ENCODE results near the gene PKN3.

Gene PKN3

GRCh38 chr9:128718475-128718874 lies 16.2 kb downstream of the PKN3 start:
- no peak for DNase-seq

- DNase-seq: no peak
These were observed 17.8 kb downstream of the PKN3 start for GRCh38 chr9:128719919-128720605.

GRCh38 chr9:128720841-128721486 lies 18.7 kb downstream of the PKN3 start:
- DNase-seq: no peak

- DNase-seq: no peak
These were observed 19.2 kb downstream of the PKN3 start for GRCh38 chr9:128721487-128722010.

GRCh38 chr9:128722380-128723351 lies 20.4 kb downstream of the PKN3 start:
- no peak for DNase-seq

- DNase-seq: no peak
These were observed 21.1 kb downstream of the PKN3 start for GRCh38 chr9:128723352-128723865.

- DNase-seq: peak; percentile 99
These were observed 21.8 kb downstream of the PKN3 start, which contains the start of gene ZDHHC12 for GRCh38 chr9:128723866-128724743. ZDHHC12 (minus strand) TSS chr9:128724127; CDS start chr9:128724093, 34 bp downstream.

- DNase-seq: peak; percentile 58
These were observed 22.5 kb downstream of the PKN3 start for GRCh38 chr9:128724744-128725211.

- DNase-seq: no peak
These were observed 25.4 kb downstream of the PKN3 start for GRCh38 chr9:128727640-128728248.

GRCh38 chr9:128728298-128728697 lies 26.0 kb downstream of the PKN3 start:
- DNase-seq: no peak

- DNase-seq: no peak
These were observed 27.0 kb downstream of the PKN3 start for GRCh38 chr9:128729302-128729701.

GRCh38 chr9:128729766-128730517 lies 27.6 kb downstream of the PKN3 start:
- DNase-seq: no peak

- no peak for DNase-seq
These were observed 28.8 kb downstream of the PKN3 start for GRCh38 chr9:128731093-128731492.

GRCh38 chr9:128731691-128732090 lies 29.4 kb downstream of the PKN3 start:
- DNase-seq: no peak

- DNase-seq: no peak
These were observed 30.3 kb downstream of the PKN3 start for GRCh38 chr9:128732576-128732975.

- no peak for DNase-seq
These were observed 31.0 kb downstream of the PKN3 start for GRCh38 chr9:128733256-128733655.

GRCh38 chr9:128735373-128735772 lies 33.1 kb downstream of the PKN3 start:
- DNase-seq: no peak

GRCh38 chr9:128742401-128742800 lies 40.1 kb downstream of the PKN3 start:
- no peak for DNase-seq

GRCh38 chr9:128743421-128743820 lies 41.1 kb downstream of the PKN3 start:
- DNase-seq: no peak

- no peak for DNase-seq
These were observed 44.9 kb downstream of the PKN3 start for GRCh38 chr9:128747241-128747640.
